HEK293 (cell line): Measurements from ENCODE around the gene FILIP1.

ENCODE experiments used
- GLIS1 ChIP-seq: fragments of 450-650 bp; formaldehyde crosslinking; IDR thresholded peaks from 2 replicates; pipeline ENCODE4 v1.5.1; 2016; ENCODE audit warnings: missing biosample characterization, missing genetic modification characterization
- SCRT1 ChIP-seq: fragments of 450-650 bp; formaldehyde crosslinking; IDR thresholded peaks from 2 replicates; pipeline ENCODE4 v1.5.1; 2016; ENCODE audit warnings: missing biosample characterization, missing genetic modification characterization, borderline replicate concordance
- ZBTB1 ChIP-seq: fragments of 450-650 bp; formaldehyde crosslinking; IDR thresholded peaks from 2 replicates; pipeline ENCODE4 v1.5.1; 2016; ENCODE audit warnings: missing biosample characterization, missing genetic modification characterization
- ZBTB7A ChIP-seq: fragments of 450-650 bp; formaldehyde crosslinking; IDR thresholded peaks from 2 replicates; pipeline ENCODE4 v1.5.1; 2016; ENCODE audit warnings: low read depth, missing biosample characterization, missing genetic modification characterization
- ZBTB8A ChIP-seq: fragments of 450-650 bp; formaldehyde crosslinking; IDR thresholded peaks from 2 replicates; pipeline ENCODE4 v1.5.1; 2016; ENCODE audit warnings: missing biosample characterization, missing genetic modification characterization
- ZNF146 ChIP-seq: fragments of 450-650 bp; formaldehyde crosslinking; IDR thresholded peaks from 2 replicates; pipeline ENCODE4 v1.5.1; 2016; ENCODE audit warnings: missing biosample characterization, missing genetic modification characterization
- ZNF175 ChIP-seq: fragments of 450-650 bp; formaldehyde crosslinking; IDR thresholded peaks from 2 replicates; pipeline ENCODE4 v1.5.1; 2016; ENCODE audit warnings: missing biosample characterization, missing genetic modification characterization
- ZNF248 ChIP-seq: fragments of 450-650 bp; formaldehyde crosslinking; IDR thresholded peaks from 2 replicates; pipeline ENCODE4 v1.5.1; 2017; ENCODE audit warnings: missing biosample characterization, missing genetic modification characterization
- ZNF501 ChIP-seq: fragments of 450-650 bp; formaldehyde crosslinking; IDR thresholded peaks from 2 replicates; pipeline ENCODE4 v1.5.1; 2016; ENCODE audit warnings: missing biosample characterization, missing genetic modification characterization
- ZNF510 ChIP-seq: fragments of 450-650 bp; formaldehyde crosslinking; IDR thresholded peaks from 2 replicates; pipeline ENCODE4 v1.5.1; 2018; ENCODE audit warnings: mild to moderate bottlenecking, missing genetic modification characterization, missing biosample characterization; ENCODE audit not compliant: insufficient replicate concordance
- ZNF530 ChIP-seq: fragments of 450-650 bp; formaldehyde crosslinking; IDR thresholded peaks from 2 replicates; pipeline ENCODE4 v1.5.1; 2016; ENCODE audit warnings: low read depth, missing biosample characterization, missing genetic modification characterization
- ZNF654 ChIP-seq: fragments of 450-650 bp; formaldehyde crosslinking; IDR thresholded peaks from 2 replicates; pipeline ENCODE4 v1.5.1; 2016; ENCODE audit warnings: low read depth, missing biosample characterization, missing genetic modification characterization
- ZNF670 ChIP-seq: fragments of 450-650 bp; formaldehyde crosslinking; IDR thresholded peaks from 2 replicates; pipeline ENCODE4 v1.5.1; 2016; ENCODE audit warnings: missing biosample characterization, missing genetic modification characterization, low read depth
- ZSCAN23 ChIP-seq: fragments of 450-650 bp; formaldehyde crosslinking; IDR thresholded peaks from 2 replicates; pipeline ENCODE4 v1.5.1; 2016; ENCODE audit warnings: missing biosample characterization, missing genetic modification characterization
- TF ChIP-seq, protein P1 (sequence below): fragments of 450-650 bp; formaldehyde crosslinking; IDR thresholded peaks from 2 replicates; pipeline ENCODE4 v1.5.1; 2016; ENCODE audit warnings: missing biosample characterization, missing genetic modification characterization
- TF ChIP-seq, protein P2 (sequence below): fragments of 450-650 bp; formaldehyde crosslinking; IDR thresholded peaks from 2 replicates; pipeline ENCODE4 v1.5.1; 2016; ENCODE audit warnings: missing biosample characterization, missing genetic modification characterization
- TF ChIP-seq, protein P3 (sequence below): fragments of 450-650 bp; formaldehyde crosslinking; IDR thresholded peaks from 2 replicates; pipeline ENCODE4 v1.5.1; 2016; ENCODE audit warnings: missing biosample characterization, missing genetic modification characterization, borderline replicate concordance
- TF ChIP-seq, protein P4 (sequence below): fragments of 450-650 bp; formaldehyde crosslinking; conservative IDR thresholded peaks from 2 replicates; pipeline ENCODE4 v1.5.1; 2016; ENCODE audit warnings: low read depth, missing biosample characterization, missing genetic modification characterization
- TF ChIP-seq, protein P5 (sequence below): fragments of 450-650 bp; formaldehyde crosslinking; IDR thresholded peaks from 2 replicates; pipeline ENCODE4 v1.5.1; 2016; ENCODE audit warnings: missing biosample characterization, missing genetic modification characterization
- TF ChIP-seq, protein P6 (sequence below): fragments of 450-650 bp; formaldehyde crosslinking; IDR thresholded peaks from 2 replicates; pipeline ENCODE4 v1.5.1; 2016; ENCODE audit warnings: missing biosample characterization, missing genetic modification characterization
- TF ChIP-seq, protein P7 (sequence below): fragments of 450-650 bp; formaldehyde crosslinking; optimal IDR thresholded peaks from 2 replicates; pipeline ENCODE3; 2016; ENCODE audit warnings: missing biosample characterization, mild to moderate bottlenecking, missing genetic modification characterization

Gene FILIP1

DNA sequence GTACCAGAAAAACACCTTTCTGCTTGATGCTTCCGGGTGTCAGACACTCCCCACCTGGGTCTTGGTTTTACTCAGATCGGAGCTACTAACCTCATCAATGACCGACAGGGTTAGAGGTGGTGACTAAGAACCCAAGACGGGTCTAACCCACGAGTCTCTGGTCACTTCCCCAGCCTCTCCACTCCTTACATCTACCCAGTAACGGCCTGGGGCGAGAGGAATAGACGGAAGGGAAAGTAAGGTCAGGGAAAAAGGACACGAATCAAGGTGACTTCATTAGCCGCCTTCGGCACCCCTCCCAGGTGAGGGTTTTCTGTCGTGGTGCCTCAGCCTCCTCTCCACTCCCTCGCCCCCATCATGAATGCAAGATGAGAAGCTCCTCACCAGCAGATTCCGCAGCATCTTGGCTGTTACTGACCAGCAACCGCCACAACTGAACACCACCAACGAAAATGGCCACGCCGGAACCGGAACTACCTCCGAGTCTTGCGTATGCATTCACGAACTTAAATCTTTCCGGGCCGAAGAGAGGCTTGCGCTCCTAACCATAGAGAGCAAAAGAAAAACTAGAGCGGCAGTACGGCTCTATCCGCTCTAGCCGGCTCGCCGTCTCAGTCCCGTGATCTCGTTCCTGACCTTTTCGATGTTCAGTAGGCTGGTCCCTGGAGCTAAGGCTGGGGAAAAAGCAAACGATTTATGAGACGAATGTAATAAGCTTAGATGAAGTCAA lies 250.1 kb downstream of the FILIP1 start, which contains the start of gene COX7A2 (continued):
- TF ChIP-seq GLIS1 (tag by site-specific recombination), result no peak
- TF ChIP-seq, protein P1, sequence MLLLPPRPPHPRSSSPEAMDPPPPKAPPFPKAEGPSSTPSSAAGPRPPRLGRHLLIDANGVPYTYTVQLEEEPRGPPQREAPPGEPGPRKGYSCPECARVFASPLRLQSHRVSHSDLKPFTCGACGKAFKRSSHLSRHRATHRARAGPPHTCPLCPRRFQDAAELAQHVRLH, result peak; percentile 75
- no peak for TF ChIP-seq ZNF510
- TF ChIP-seq, protein P2, sequence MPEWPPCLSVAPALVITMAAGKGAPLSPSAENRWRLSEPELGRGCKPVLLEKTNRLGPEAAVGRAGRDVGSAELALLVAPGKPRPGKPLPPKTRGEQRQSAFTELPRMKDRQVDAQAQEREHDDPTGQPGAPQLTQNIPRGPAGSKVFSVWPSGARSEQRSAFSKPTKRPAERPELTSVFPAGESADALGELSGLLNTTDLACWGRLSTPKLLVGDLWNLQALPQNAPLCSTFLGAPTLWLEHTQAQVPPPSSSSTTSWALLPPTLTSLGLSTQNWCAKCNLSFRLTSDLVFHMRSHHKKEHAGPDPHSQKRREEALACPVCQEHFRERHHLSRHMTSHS (tag by site-specific recombination), result no peak
- TF ChIP-seq, protein P3, sequence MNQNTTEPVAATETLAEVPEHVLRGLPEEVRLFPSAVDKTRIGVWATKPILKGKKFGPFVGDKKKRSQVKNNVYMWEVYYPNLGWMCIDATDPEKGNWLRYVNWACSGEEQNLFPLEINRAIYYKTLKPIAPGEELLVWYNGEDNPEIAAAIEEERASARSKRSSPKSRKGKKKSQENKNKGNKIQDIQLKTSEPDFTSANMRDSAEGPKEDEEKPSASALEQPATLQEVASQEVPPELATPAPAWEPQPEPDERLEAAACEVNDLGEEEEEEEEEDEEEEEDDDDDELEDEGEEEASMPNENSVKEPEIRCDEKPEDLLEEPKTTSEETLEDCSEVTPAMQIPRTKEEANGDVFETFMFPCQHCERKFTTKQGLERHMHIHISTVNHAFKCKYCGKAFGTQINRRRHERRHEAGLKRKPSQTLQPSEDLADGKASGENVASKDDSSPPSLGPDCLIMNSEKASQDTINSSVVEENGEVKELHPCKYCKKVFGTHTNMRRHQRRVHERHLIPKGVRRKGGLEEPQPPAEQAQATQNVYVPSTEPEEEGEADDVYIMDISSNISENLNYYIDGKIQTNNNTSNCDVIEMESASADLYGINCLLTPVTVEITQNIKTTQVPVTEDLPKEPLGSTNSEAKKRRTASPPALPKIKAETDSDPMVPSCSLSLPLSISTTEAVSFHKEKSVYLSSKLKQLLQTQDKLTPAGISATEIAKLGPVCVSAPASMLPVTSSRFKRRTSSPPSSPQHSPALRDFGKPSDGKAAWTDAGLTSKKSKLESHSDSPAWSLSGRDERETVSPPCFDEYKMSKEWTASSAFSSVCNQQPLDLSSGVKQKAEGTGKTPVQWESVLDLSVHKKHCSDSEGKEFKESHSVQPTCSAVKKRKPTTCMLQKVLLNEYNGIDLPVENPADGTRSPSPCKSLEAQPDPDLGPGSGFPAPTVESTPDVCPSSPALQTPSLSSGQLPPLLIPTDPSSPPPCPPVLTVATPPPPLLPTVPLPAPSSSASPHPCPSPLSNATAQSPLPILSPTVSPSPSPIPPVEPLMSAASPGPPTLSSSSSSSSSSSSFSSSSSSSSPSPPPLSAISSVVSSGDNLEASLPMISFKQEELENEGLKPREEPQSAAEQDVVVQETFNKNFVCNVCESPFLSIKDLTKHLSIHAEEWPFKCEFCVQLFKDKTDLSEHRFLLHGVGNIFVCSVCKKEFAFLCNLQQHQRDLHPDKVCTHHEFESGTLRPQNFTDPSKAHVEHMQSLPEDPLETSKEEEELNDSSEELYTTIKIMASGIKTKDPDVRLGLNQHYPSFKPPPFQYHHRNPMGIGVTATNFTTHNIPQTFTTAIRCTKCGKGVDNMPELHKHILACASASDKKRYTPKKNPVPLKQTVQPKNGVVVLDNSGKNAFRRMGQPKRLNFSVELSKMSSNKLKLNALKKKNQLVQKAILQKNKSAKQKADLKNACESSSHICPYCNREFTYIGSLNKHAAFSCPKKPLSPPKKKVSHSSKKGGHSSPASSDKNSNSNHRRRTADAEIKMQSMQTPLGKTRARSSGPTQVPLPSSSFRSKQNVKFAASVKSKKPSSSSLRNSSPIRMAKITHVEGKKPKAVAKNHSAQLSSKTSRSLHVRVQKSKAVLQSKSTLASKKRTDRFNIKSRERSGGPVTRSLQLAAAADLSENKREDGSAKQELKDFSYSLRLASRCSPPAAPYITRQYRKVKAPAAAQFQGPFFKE (tag by site-specific recombination), result no peak
- TF ChIP-seq, protein P4, sequence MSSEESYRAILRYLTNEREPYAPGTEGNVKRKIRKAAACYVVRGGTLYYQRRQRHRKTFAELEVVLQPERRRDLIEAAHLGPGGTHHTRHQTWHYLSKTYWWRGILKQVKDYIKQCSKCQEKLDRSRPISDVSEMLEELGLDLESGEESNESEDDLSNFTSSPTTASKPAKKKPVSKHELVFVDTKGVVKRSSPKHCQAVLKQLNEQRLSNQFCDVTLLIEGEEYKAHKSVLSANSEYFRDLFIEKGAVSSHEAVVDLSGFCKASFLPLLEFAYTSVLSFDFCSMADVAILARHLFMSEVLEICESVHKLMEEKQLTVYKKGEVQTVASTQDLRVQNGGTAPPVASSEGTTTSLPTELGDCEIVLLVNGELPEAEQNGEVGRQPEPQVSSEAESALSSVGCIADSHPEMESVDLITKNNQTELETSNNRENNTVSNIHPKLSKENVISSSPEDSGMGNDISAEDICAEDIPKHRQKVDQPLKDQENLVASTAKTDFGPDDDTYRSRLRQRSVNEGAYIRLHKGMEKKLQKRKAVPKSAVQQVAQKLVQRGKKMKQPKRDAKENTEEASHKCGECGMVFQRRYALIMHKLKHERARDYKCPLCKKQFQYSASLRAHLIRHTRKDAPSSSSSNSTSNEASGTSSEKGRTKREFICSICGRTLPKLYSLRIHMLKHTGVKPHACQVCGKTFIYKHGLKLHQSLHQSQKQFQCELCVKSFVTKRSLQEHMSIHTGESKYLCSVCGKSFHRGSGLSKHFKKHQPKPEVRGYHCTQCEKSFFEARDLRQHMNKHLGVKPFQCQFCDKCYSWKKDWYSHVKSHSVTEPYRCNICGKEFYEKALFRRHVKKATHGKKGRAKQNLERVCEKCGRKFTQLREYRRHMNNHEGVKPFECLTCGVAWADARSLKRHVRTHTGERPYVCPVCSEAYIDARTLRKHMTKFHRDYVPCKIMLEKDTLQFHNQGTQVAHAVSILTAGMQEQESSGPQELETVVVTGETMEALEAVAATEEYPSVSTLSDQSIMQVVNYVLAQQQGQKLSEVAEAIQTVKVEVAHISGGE (tag by site-specific recombination), result peak; percentile 97
- no peak for TF ChIP-seq SCRT1 (tag by site-specific recombination)
- no peak for TF ChIP-seq ZNF248 (tag by site-specific recombination)
- no peak for TF ChIP-seq ZNF670 (tag by site-specific recombination)
- TF ChIP-seq, protein P5, sequence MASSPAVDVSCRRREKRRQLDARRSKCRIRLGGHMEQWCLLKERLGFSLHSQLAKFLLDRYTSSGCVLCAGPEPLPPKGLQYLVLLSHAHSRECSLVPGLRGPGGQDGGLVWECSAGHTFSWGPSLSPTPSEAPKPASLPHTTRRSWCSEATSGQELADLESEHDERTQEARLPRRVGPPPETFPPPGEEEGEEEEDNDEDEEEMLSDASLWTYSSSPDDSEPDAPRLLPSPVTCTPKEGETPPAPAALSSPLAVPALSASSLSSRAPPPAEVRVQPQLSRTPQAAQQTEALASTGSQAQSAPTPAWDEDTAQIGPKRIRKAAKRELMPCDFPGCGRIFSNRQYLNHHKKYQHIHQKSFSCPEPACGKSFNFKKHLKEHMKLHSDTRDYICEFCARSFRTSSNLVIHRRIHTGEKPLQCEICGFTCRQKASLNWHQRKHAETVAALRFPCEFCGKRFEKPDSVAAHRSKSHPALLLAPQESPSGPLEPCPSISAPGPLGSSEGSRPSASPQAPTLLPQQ (tag by site-specific recombination), result peak; percentile 85
- TF ChIP-seq, protein P6, sequence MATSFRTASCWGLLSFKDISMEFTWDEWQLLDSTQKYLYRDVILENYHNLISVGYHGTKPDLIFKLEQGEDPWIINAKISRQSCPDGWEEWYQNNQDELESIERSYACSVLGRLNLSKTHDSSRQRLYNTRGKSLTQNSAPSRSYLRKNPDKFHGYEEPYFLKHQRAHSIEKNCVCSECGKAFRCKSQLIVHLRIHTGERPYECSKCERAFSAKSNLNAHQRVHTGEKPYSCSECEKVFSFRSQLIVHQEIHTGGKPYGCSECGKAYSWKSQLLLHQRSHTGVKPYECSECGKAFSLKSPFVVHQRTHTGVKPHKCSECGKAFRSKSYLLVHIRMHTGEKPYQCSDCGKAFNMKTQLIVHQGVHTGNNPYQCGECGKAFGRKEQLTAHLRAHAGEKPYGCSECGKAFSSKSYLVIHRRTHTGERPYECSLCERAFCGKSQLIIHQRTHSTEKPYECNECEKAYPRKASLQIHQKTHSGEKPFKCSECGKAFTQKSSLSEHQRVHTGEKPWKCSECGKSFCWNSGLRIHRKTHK (tag by site-specific recombination), result no peak
- TF ChIP-seq ZNF654 (tag by site-specific recombination), result no peak
- peak; percentile 46 for TF ChIP-seq ZBTB8A (tag by site-specific recombination)
- TF ChIP-seq, protein P7, sequence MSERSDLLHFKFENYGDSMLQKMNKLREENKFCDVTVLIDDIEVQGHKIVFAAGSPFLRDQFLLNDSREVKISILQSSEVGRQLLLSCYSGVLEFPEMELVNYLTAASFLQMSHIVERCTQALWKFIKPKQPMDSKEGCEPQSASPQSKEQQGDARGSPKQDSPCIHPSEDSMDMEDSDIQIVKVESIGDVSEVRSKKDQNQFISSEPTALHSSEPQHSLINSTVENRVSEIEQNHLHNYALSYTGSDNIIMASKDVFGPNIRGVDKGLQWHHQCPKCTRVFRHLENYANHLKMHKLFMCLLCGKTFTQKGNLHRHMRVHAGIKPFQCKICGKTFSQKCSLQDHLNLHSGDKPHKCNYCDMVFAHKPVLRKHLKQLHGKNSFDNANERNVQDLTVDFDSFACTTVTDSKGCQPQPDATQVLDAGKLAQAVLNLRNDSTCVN (tag by site-specific recombination), result peak; percentile 17
- no peak for TF ChIP-seq ZSCAN23
- TF ChIP-seq ZNF146 (tag by site-specific recombination), result no peak
- no peak for TF ChIP-seq ZNF175 (tag by site-specific recombination)
- TF ChIP-seq ZBTB1 (tag by site-specific recombination), result no peak
- TF ChIP-seq ZBTB7A (tag by site-specific recombination), result no peak
- peak; percentile 89 for TF ChIP-seq ZNF501
- TF ChIP-seq ZNF530 (tag by site-specific recombination), result no peak
